H1 (cell line): Measurements from ENCODE around the gene C15orf40. TPM values are rescaled to one million over a fixed set of nuclear protein-coding genes. Genes with fewer than 3 reads are reported as not detected.
A peak's percentile ranks its signal among the peaks of the same experiment; 100 is the strongest.

Experiments
- CTCF ChIA-PET: fragments of 300-600 bp; sonication (Branson Sonifier 250); formaldehyde crosslinking; loops from one replicate; lab custom pipeline; 2021; ENCODE audit not compliant: partially characterized antibody; lab: Charles Lee
- POLR2A ChIA-PET: fragments of 300-600 bp; sonication (Branson Sonifier 250); formaldehyde crosslinking; loops from one replicate; lab custom pipeline; 2021; ENCODE audit warnings: inconsistent platforms; ENCODE audit not compliant: partially characterized antibody; lab: Charles Lee
- DNase-seq, 2 experiments: peaks; one replicate each; pipeline versions ENCODE4 v3.0.0 to v3.0.0-alpha.2; 2010 to 2022; ENCODE audit warnings: low spot score in 2 of 2, low read depth in 1 of 2, mixed read lengths in 1 of 2
- FAIRE-seq: peaks from 2 replicates; lab custom pipeline; 2011; peaks lifted over from hg19 to GRCh38; lab: Jason Lieb, UNC
- H2AFZ ChIP-seq: 2 replicates; pipeline ENCODE4 v1.8.1; 2012; ENCODE audit warnings: low read length, inconsistent platforms
- H2AK5ac ChIP-seq: 2 replicates; pipeline ENCODE4 v1.6.1; 2013; ENCODE audit warnings: low read depth, low read length
- H2BK120ac ChIP-seq: replicated peaks from 2 replicates; pipeline ENCODE3; 2013; ENCODE audit warnings: low read depth, low read length, inconsistent platforms
- H2BK12ac ChIP-seq: 2 replicates; pipeline ENCODE4 v1.6.1; 2013; ENCODE audit warnings: low read depth, low read length
- H2BK15ac ChIP-seq: 2 replicates; pipeline ENCODE4 v1.6.1; 2013; ENCODE audit warnings: low read length
- H2BK20ac ChIP-seq: 2 replicates; pipeline ENCODE4 v1.6.1; 2013; ENCODE audit warnings: low read length
- H2BK5ac ChIP-seq: 2 replicates; pipeline ENCODE4 v1.6.1; 2013; ENCODE audit warnings: low read depth, low read length
- H3K14ac ChIP-seq: 2 replicates; pipeline ENCODE4 v1.6.1; 2013; ENCODE audit warnings: inconsistent platforms; ENCODE audit not compliant: insufficient read length
- H3K18ac ChIP-seq: 2 replicates; pipeline ENCODE4 v1.6.1; 2013; ENCODE audit warnings: low read length; ENCODE audit errors: extremely low read depth
- H3K23ac ChIP-seq: 2 replicates; pipeline ENCODE4 v1.6.1; 2013; ENCODE audit warnings: inconsistent platforms; ENCODE audit not compliant: insufficient read length
- H3K23me2 ChIP-seq: 2 replicates; pipeline ENCODE4 v1.6.1; 2013; ENCODE audit warnings: low read depth, low read length
- H3K27ac ChIP-seq: 2 replicates; pipeline ENCODE4 v1.6.1; 2011; ENCODE audit warnings: low read depth, low read length, inconsistent platforms
- H3K27me3 ChIP-seq, 4 experiments: replicated peaks in 1 of 4; 1 replicate in 1 of 4; 2 replicates in 3 of 4; pipeline versions ENCODE4 v1.6.1 to v1.8.1; 2011 to 2013; ENCODE audit warnings: low read length in 3 of 4, mild to moderate bottlenecking in 3 of 4, inconsistent platforms in 2 of 4, mixed read lengths in 2 of 4, moderate library complexity in 1 of 4; ENCODE audit not compliant: control insufficient read depth in 3 of 4, insufficient read depth in 3 of 4; ENCODE audit errors: extremely low read depth in 1 of 4
- H3K36me3 ChIP-seq, 4 experiments: 2 replicates each; pipeline versions ENCODE4 v1.6.1 to v1.8.1; 2011 to 2013; ENCODE audit warnings: mild to moderate bottlenecking in 4 of 4, low read length in 3 of 4, moderate library complexity in 2 of 4, control low read depth in 1 of 4, inconsistent platforms in 1 of 4; ENCODE audit not compliant: insufficient read depth in 4 of 4, control insufficient read depth in 2 of 4
- H3K4ac ChIP-seq: replicated peaks from 2 replicates; pipeline ENCODE3; 2013; ENCODE audit warnings: low read length, low read depth, mixed read lengths, inconsistent platforms; ENCODE audit not compliant: insufficient read length
- H3K4me1 ChIP-seq, 4 experiments: replicated peaks in 1 of 4; 1 replicate in 1 of 4; 2 replicates in 3 of 4; pipeline versions ENCODE4 v1.6.1 to v1.8.1; 2011 to 2013; ENCODE audit warnings: low read length in 3 of 4, inconsistent platforms in 2 of 4, mixed read lengths in 1 of 4; ENCODE audit not compliant: insufficient read depth in 4 of 4, control insufficient read depth in 3 of 4
- H3K4me2 ChIP-seq, 2 experiments: 2 replicates each; pipeline versions ENCODE4 v1.6.1 to v1.8.1; 2011 to 2013; ENCODE audit warnings: low read depth in 2 of 2, low read length in 2 of 2, control low read depth in 1 of 2, inconsistent platforms in 1 of 2, mild to moderate bottlenecking in 1 of 2; ENCODE audit not compliant: insufficient read depth in 1 of 2
- H3K4me3 ChIP-seq, 4 experiments: fragments of 200-600, 300-600 bp in 1 of 4; sonication (generic), shearing (Covaris generic), sonication (Bioruptor Twin) in 1 of 4; 2 replicates each; pipeline versions ENCODE4 v1.5.1 to v1.8.1; 2011 to 2016; ENCODE audit warnings: low read length in 4 of 4, low read depth in 3 of 4, control low read depth in 2 of 4, inconsistent platforms in 2 of 4, mild to moderate bottlenecking in 2 of 4, mixed read lengths in 1 of 4, moderate library complexity in 1 of 4; ENCODE audit not compliant: insufficient read depth in 2 of 4; ENCODE audit errors: extremely low read depth in 1 of 4
- H3K56ac ChIP-seq: replicated peaks from 2 replicates; pipeline ENCODE3; 2013; ENCODE audit warnings: low read depth, mild to moderate bottlenecking, mixed read lengths, low read length, inconsistent platforms; ENCODE audit not compliant: insufficient read length
- H3K79me1 ChIP-seq: 2 replicates; pipeline ENCODE4 v1.6.1; 2013; ENCODE audit warnings: low read depth, low read length, control low read depth
- H3K79me2 ChIP-seq, 2 experiments: 2 replicates each; pipeline versions ENCODE4 v1.6.1 to v1.8.1; 2012 to 2013; ENCODE audit warnings: low read length in 2 of 2, mild to moderate bottlenecking in 2 of 2, inconsistent platforms in 1 of 2; ENCODE audit not compliant: insufficient read depth in 2 of 2, control insufficient read depth in 1 of 2
- H3K9ac ChIP-seq, 4 experiments: replicated peaks in 1 of 4; 1 replicate in 1 of 4; 2 replicates in 3 of 4; pipeline versions ENCODE4 v1.6.1 to v1.8.1; 2011 to 2013; ENCODE audit warnings: low read depth in 3 of 4, low read length in 3 of 4, control low read depth in 2 of 4, mild to moderate bottlenecking in 2 of 4, moderate library complexity in 2 of 4, inconsistent platforms in 1 of 4; ENCODE audit errors: extremely low read depth in 1 of 4
- H3K9me3 ChIP-seq, 2 experiments: 2 replicates each; pipeline versions ENCODE4 v1.6.1 to v1.8.1; 2012 to 2013; ENCODE audit warnings: mild to moderate bottlenecking in 2 of 2, moderate library complexity in 2 of 2, control low read depth in 1 of 2, inconsistent platforms in 1 of 2, low read depth in 1 of 2, low read length in 1 of 2, mixed read lengths in 1 of 2; ENCODE audit not compliant: insufficient read depth in 2 of 2
- H4K20me1 ChIP-seq, 2 experiments: replicated peaks in 1 of 2; 2 replicates each; pipeline versions ENCODE3 to v1.8.1; 2011 to 2013; ENCODE audit warnings: inconsistent platforms in 2 of 2, low read length in 2 of 2, mild to moderate bottlenecking in 1 of 2; ENCODE audit not compliant: insufficient read depth in 2 of 2, control insufficient read depth in 1 of 2
- H4K5ac ChIP-seq: 2 replicates; pipeline ENCODE4 v1.6.1; 2013; ENCODE audit warnings: low read length, low read depth, mixed read lengths, inconsistent platforms; ENCODE audit not compliant: insufficient read length
- H4K8ac ChIP-seq: 2 replicates; pipeline ENCODE4 v1.8.0; 2013; ENCODE audit warnings: mild to moderate bottlenecking, moderate library complexity, low read length, inconsistent platforms; ENCODE audit not compliant: insufficient read depth; ENCODE audit errors: extremely low read depth
- H4K91ac ChIP-seq: replicated peaks from 2 replicates; pipeline ENCODE3; 2013; ENCODE audit warnings: low read length, mixed read lengths, inconsistent platforms; ENCODE audit not compliant: insufficient read length
- ATF2 ChIP-seq: IDR thresholded peaks from 2 replicates; pipeline ENCODE4 v1.6.1; 2012; ENCODE audit warnings: low read length, inconsistent platforms
- CHD2 ChIP-seq: IDR thresholded peaks from 2 replicates; pipeline ENCODE4 v1.6.1; 2012; ENCODE audit warnings: low read length, improper control_type of control experiment
- GTF2F1 ChIP-seq: IDR thresholded peaks from 2 replicates; pipeline ENCODE4 v1.6.1; 2012; ENCODE audit warnings: low read depth, low read length, improper control_type of control experiment, borderline replicate concordance
- JUN ChIP-seq: IDR thresholded peaks from 2 replicates; pipeline ENCODE4 v1.6.1; 2011; ENCODE audit warnings: low read depth, mild to moderate bottlenecking, improper control_type of control experiment, low read length
- TCF12 ChIP-seq: IDR thresholded peaks from 2 replicates; pipeline ENCODE4 v1.6.1; 2011; ENCODE audit warnings: low read depth, mild to moderate bottlenecking, low read length
- WGBS, 2 experiments: shearing (Covaris generic) in 1 of 2; methylation state at CpG; one replicate each; pipeline versions ENCODE4 v1.1.6 to v1.1.7; 2013 to 2015; ENCODE audit warnings: low lambda C conversion rate in 2 of 2, mixed read lengths in 2 of 2, inconsistent platforms in 1 of 2, low coverage in 1 of 2, missing lambda C conversion rate in 1 of 2; ENCODE audit not compliant: insufficient replicate concordance in 2 of 2, insufficient coverage in 1 of 2, insufficient read length in 1 of 2; ENCODE audit errors: extremely low coverage in 1 of 2, missing lambda C conversion rate in 1 of 2; 5-methylcytosine and 5-hydroxymethylcytosine counted together
- polyA plus RNA-seq, 7 experiments: library from polyadenylated mRNA; depleted of rRNA in 3 of 7; stranded (reverse) in 5 of 7; unstranded in 2 of 7; fragments of >200 nt in 5 of 7; fragments of 200-250 nt in 2 of 7; gene quantifications; 1 replicate in 5 of 7; 2 replicates in 1 of 7; 4 replicates in 1 of 7; pipeline versions ENCODE4 v1.2.1 to v1.2.3, GENCODE V29; 2011 to 2013; ENCODE audit warnings: missing spikeins in 2 of 7, mixed read lengths in 2 of 7
- total RNA-seq: library from RNA; stranded (reverse); fragmentation: NEBNext Ultra II Directional; extraction: Animal tissue kit (Norgen Biotek cat#: 25700); gene quantifications from 2 replicates; pipeline ENCODE4 v1.2.1, GENCODE V29; 2021

Gene C15orf40
- total and polyA plus RNA-seq, 2 of the 8 experiments (the other 6 are each of a cell fraction or from before 2014, with no cell fraction given): 10.7 TPM

- CTCF ChIA-PET: interaction anchor here (0.6 to 2.1 kb wide), 7 partner anchors 14 to 445 kb away, joined by 3 to 12 read pairs (median 3); partner anchors contain the start of gene C15orf40
- Histone ChIP-seq H3K18ac (no peak overlapping the region), H4K20me1 (no peaks in the 10 kb centered on the region), H3K9me3 (no peaks in the 10 kb centered on the region), H3K56ac (no peak overlapping the region), H2BK20ac (no peak overlapping the region), H2BK120ac (no peak overlapping the region), H3K27ac (0 out of 2 replicates have a peak overlapping the region, but pooled peaks have one; percentile 48), H4K91ac (no peak overlapping the region), H3K79me2 (peaks cover 0 to 14% of the 10 kb centered on the region in 2 experiments; a peak in 2 of 4 replicates), H4K8ac (peak overlapping the region; percentile 60; the same call in 1 of the 2 replicates), H3K4ac (no peak overlapping the region), H3K14ac (peak overlapping the region; percentile 99), H3K36me3 (peaks cover 0 to 20% (median 0%) of the 10 kb centered on the region in 4 experiments; a peak in 4 of 8 replicates), H2BK12ac (no peak overlapping the region), H3K27me3 (peaks cover 0 to 6% (median 5%) of the 10 kb centered on the region in 4 experiments; a peak in 6 of 7 replicates), H4K5ac (peak overlapping the region; percentile 36), H3K4me1 (peaks cover 0 to 3% (median 3%) of the 10 kb centered on the region in 4 experiments; a peak in 3 of 7 replicates), H3K4me3 (peak overlapping the region; percentile 88 to 96 (median 94)), H3K4me2 (peak overlapping the region; percentile 88 to 96), H3K79me1 (peaks cover 2% of the 10 kb centered on the region; the same call in 1 of the 2 replicates), H2BK15ac (no peak overlapping the region), H2BK5ac (no peak overlapping the region), H3K9ac (peak overlapping the region; percentile 66 to 97 (median 86)), H2AFZ (peak overlapping the region; percentile 90; the same call in 1 of the 2 replicates), H3K23me2 (peaks cover 7% of the 10 kb centered on the region; the same call in 1 of the 2 replicates), H2AK5ac (no peak overlapping the region), H3K23ac (no peak overlapping the region)
- POLR2A ChIA-PET: interaction anchor here (1.0 to 2.3 kb wide), 3 partner anchors 9 to 18 kb away, joined by 3 to 11 read pairs (median 9); no protein-coding TSS in a partner anchor
- no peak for FAIRE-seq
- DNase-seq: no peak
- WGBS, 2 experiments: 5% methylated on average over 12 of the region's 12 CpGs; no CpG with 5 or more reads in 1 of the 2 experiments
- TF ChIP-seq ATF2: no peak
- no peak for TF ChIP-seq TCF12
- no peak for TF ChIP-seq JUN
- no peak for TF ChIP-seq GTF2F1
- no peak for TF ChIP-seq CHD2
These were observed 25.0 kb downstream of the C15orf40 start for GRCh38 chr15:82986442-82986780.
